T-helper 17 cell (primary cell): ENCODE measurements around the gene SIRT5. TPM values are rescaled to one million over a fixed set of nuclear protein-coding genes. Genes with fewer than 3 reads are reported as not detected.

ENCODE experiments used
- ATAC-seq: fragments of 150-1000 bp; cut with Tn5 transposase; 2 replicates; pipeline ENCODE4 v1.10.0; 2021; ENCODE audit warnings: mild to moderate bottlenecking, moderate library complexity
- DNase-seq, 3 donors: peaks; one replicate each; pipeline versions ENCODE4 v3.0.0 to v3.0.0-alpha.2; 2020 to 2021
- H3K9me3 ChIP-seq: one replicate; pipeline ENCODE4 v1.7.0; 2013; ENCODE audit warnings: low read length, mild to moderate bottlenecking; ENCODE audit not compliant: control insufficient read depth, poor library complexity, severe bottlenecking
- H3K27ac Mint-ChIP-seq: one replicate; pipeline ENCODE4 v1.8.0; 2022; ENCODE audit warnings: mild to moderate bottlenecking, moderate library complexity, mixed read lengths
- H3K27me3 Mint-ChIP-seq: one replicate; pipeline ENCODE4 v1.8.0; 2022; ENCODE audit warnings: mixed read lengths
- H3K36me3 Mint-ChIP-seq: one replicate; pipeline ENCODE4 v1.8.0; 2022; ENCODE audit warnings: low read depth, mixed read lengths
- H3K4me1 Mint-ChIP-seq: one replicate; pipeline ENCODE4 v1.8.0; 2022; ENCODE audit warnings: mild to moderate bottlenecking, mixed read lengths
- H3K4me3 Mint-ChIP-seq: one replicate; pipeline ENCODE4 v1.8.0; 2022; ENCODE audit warnings: mild to moderate bottlenecking, moderate library complexity, mixed read lengths
- total RNA-seq, 4 donors: library from RNA in 2 of 4; stranded (reverse) in 2 of 4; gene quantifications; one replicate each; pipeline ENCODE4 v1.2.3 and lab custom pipeline; 2022 to 2026

SIRT5 gene
- total RNA-seq, 2 donors from 2014 or later = 11.7 to 11.9 TPM

- no peak for DNase-seq
- no peaks in the 10 kb centered on the region for H3K9me3 ChIP-seq
- peaks cover 11% of the 10 kb centered on the region for H3K27me3 Mint-ChIP-seq
- ATAC-seq = no peak
- no peak overlapping the region for H3K27ac Mint-ChIP-seq
- H3K4me1 Mint-ChIP-seq = peaks cover 3% of the 10 kb centered on the region
- no peak overlapping the region for H3K4me3 Mint-ChIP-seq
- H3K36me3 Mint-ChIP-seq = no peaks in the 10 kb centered on the region
Observed at GRCh38 chr6:13538084-13538483, 36.3 kb upstream of the SIRT5 start.

- no peaks in the 10 kb centered on the region for H3K36me3 Mint-ChIP-seq
- H3K27me3 Mint-ChIP-seq = peaks cover 11% of the 10 kb centered on the region
- ATAC-seq (no peak), DNase-seq (no peak)
- peak overlapping the region; percentile 57 for H3K27ac Mint-ChIP-seq
- H3K4me1 Mint-ChIP-seq = peaks cover 3% of the 10 kb centered on the region
- H3K4me3 Mint-ChIP-seq = no peak overlapping the region
- no peaks in the 10 kb centered on the region for H3K9me3 ChIP-seq
Observed at GRCh38 chr6:13538600-13538999, 35.8 kb upstream of the SIRT5 start.

- peaks cover 11% of the 10 kb centered on the region for H3K27me3 Mint-ChIP-seq
- H3K4me1 Mint-ChIP-seq = peaks cover 3% of the 10 kb centered on the region
- H3K4me3 Mint-ChIP-seq = no peak overlapping the region
- no peaks in the 10 kb centered on the region for H3K36me3 Mint-ChIP-seq
- no peak for ATAC-seq
- no peaks in the 10 kb centered on the region for H3K9me3 ChIP-seq
- peak overlapping the region; percentile 57 for H3K27ac Mint-ChIP-seq
- DNase-seq = no peak
Observed at GRCh38 chr6:13539572-13539971, 34.8 kb upstream of the SIRT5 start.

- ATAC-seq = no peak
- Mint-ChIP-seq H3K4me3 (no peak overlapping the region), H3K4me1 (peaks cover 3% of the 10 kb centered on the region)
Observed at GRCh38 chr6:13541496-13541895, 32.9 kb upstream of the SIRT5 start.

GRCh38 chr6:13544454-13545186 is 29.8 kb upstream of the SIRT5 start:
- no peak for DNase-seq

More at GRCh38 chr6:13541496-13541895, 32.9 kb upstream of the SIRT5 start:
- no peak for DNase-seq
- H3K9me3 ChIP-seq = no peaks in the 10 kb centered on the region
- peaks cover 11% of the 10 kb centered on the region for H3K27me3 Mint-ChIP-seq
- no peak overlapping the region for H3K27ac Mint-ChIP-seq
- H3K36me3 Mint-ChIP-seq = no peaks in the 10 kb centered on the region

GRCh38 chr6:13545885-13546284 is 28.5 kb upstream of the SIRT5 start:
- ATAC-seq = no peak
- no peaks in the 10 kb centered on the region for H3K36me3 Mint-ChIP-seq
- no peaks in the 10 kb centered on the region for H3K4me1 Mint-ChIP-seq

More at GRCh38 chr6:13544454-13545186, 29.8 kb upstream of the SIRT5 start:
- Mint-ChIP-seq H3K27me3 (peaks cover 4% of the 10 kb centered on the region), H3K4me3 (no peak overlapping the region), H3K4me1 (peaks cover 3% of the 10 kb centered on the region), H3K27ac (no peak overlapping the region), H3K36me3 (no peaks in the 10 kb centered on the region)
- H3K9me3 ChIP-seq = no peaks in the 10 kb centered on the region
- ATAC-seq = no peak

GRCh38 chr6:13548500-13549210 is 25.7 kb upstream of the SIRT5 start:
- ATAC-seq (no peak), DNase-seq (no peak)
- Mint-ChIP-seq H3K36me3 (no peaks in the 10 kb centered on the region), H3K27me3 (peaks cover 4% of the 10 kb centered on the region), H3K27ac (no peak overlapping the region), H3K4me1 (no peaks in the 10 kb centered on the region), H3K4me3 (no peak overlapping the region)
- H3K9me3 ChIP-seq = no peaks in the 10 kb centered on the region

More at GRCh38 chr6:13545885-13546284, 28.5 kb upstream of the SIRT5 start:
- no peak overlapping the region for H3K4me3 Mint-ChIP-seq
- DNase-seq = no peak
- no peaks in the 10 kb centered on the region for H3K9me3 ChIP-seq
- peaks cover 2% of the 10 kb centered on the region for H3K27me3 Mint-ChIP-seq
- H3K27ac Mint-ChIP-seq = no peak overlapping the region

- DNase-seq (no peak), ATAC-seq (no peak)
- Mint-ChIP-seq H3K4me1 (peaks cover 2% of the 10 kb centered on the region), H3K27me3 (peaks cover 10% of the 10 kb centered on the region), H3K36me3 (no peaks in the 10 kb centered on the region), H3K4me3 (no peak overlapping the region), H3K27ac (no peak overlapping the region)
- no peaks in the 10 kb centered on the region for H3K9me3 ChIP-seq
Observed at GRCh38 chr6:13550656-13551055, 23.7 kb upstream of the SIRT5 start.

- ATAC-seq = no peak
- H3K4me1 Mint-ChIP-seq = peaks cover 2% of the 10 kb centered on the region
- DNase-seq = no peak
- H3K4me3 Mint-ChIP-seq = no peak overlapping the region
- H3K27me3 Mint-ChIP-seq = peaks cover 10% of the 10 kb centered on the region
- no peak overlapping the region for H3K27ac Mint-ChIP-seq
- no peaks in the 10 kb centered on the region for H3K36me3 Mint-ChIP-seq
- no peaks in the 10 kb centered on the region for H3K9me3 ChIP-seq
Observed at GRCh38 chr6:13553646-13554045, 20.8 kb upstream of the SIRT5 start.

- ATAC-seq = no peak
- DNase-seq = no peak
- Mint-ChIP-seq H3K4me3 (no peak overlapping the region), H3K36me3 (no peaks in the 10 kb centered on the region), H3K27me3 (peaks cover 14% of the 10 kb centered on the region), H3K4me1 (peaks cover 4% of the 10 kb centered on the region), H3K27ac (no peak overlapping the region)
- H3K9me3 ChIP-seq = no peaks in the 10 kb centered on the region
Observed at GRCh38 chr6:13554929-13555333, 19.5 kb upstream of the SIRT5 start.

GRCh38 chr6:13557841-13558240 is 16.6 kb upstream of the SIRT5 start:
- no peak for DNase-seq
- H3K27me3 Mint-ChIP-seq = peaks cover 21% of the 10 kb centered on the region
- no peak overlapping the region for H3K27ac Mint-ChIP-seq
- no peak overlapping the region for H3K4me3 Mint-ChIP-seq
- H3K9me3 ChIP-seq = no peaks in the 10 kb centered on the region
- H3K36me3 Mint-ChIP-seq = no peaks in the 10 kb centered on the region
- H3K4me1 Mint-ChIP-seq = peaks cover 4% of the 10 kb centered on the region
- ATAC-seq = no peak

GRCh38 chr6:13558718-13559117 is 15.7 kb upstream of the SIRT5 start:
- Mint-ChIP-seq H3K4me3 (no peak overlapping the region), H3K27ac (no peak overlapping the region), H3K36me3 (no peaks in the 10 kb centered on the region), H3K27me3 (peaks cover 24% of the 10 kb centered on the region), H3K4me1 (peaks cover 4% of the 10 kb centered on the region)
- DNase-seq (no peak), ATAC-seq (no peak)
- no peaks in the 10 kb centered on the region for H3K9me3 ChIP-seq

- H3K27ac Mint-ChIP-seq = no peak overlapping the region
- H3K36me3 Mint-ChIP-seq = no peaks in the 10 kb centered on the region
- no peak for DNase-seq
- H3K4me3 Mint-ChIP-seq = no peak overlapping the region
- ATAC-seq = no peak
- H3K4me1 Mint-ChIP-seq = peaks cover 4% of the 10 kb centered on the region
- no peaks in the 10 kb centered on the region for H3K9me3 ChIP-seq
- peaks cover 29% of the 10 kb centered on the region for H3K27me3 Mint-ChIP-seq
Observed at GRCh38 chr6:13559251-13559650, 15.2 kb upstream of the SIRT5 start.
